Vagina (tissue), 2 donors: ENCODE data around the gene SLC7A8.
A peak's percentile ranks its signal among the peaks of the same experiment; 100 is the strongest.

Experiments used
- CTCF ChIP-seq, 3 experiments: fragments of 450-650 bp in 2 of 3; fragments of 200-600 bp in 1 of 3; sonication (generic) in 1 of 3; IDR thresholded peaks; one replicate each; pipeline ENCODE4 v1.5.1; 2017 to 2019; ENCODE audit warnings: antibody characterized with exemption in 3 of 3, mild to moderate bottlenecking in 2 of 3, moderate library complexity in 2 of 3
- POLR2A ChIP-seq, 2 donors: fragments of 450-650 bp; IDR thresholded peaks; one replicate each; pipeline ENCODE4 v1.6.1; 2017; ENCODE audit warnings: antibody characterized with exemption in 2 of 2, mild to moderate bottlenecking in 2 of 2, moderate library complexity in 2 of 2
- POLR2AphosphoS5 ChIP-seq, 2 donors: sonication (generic); formaldehyde crosslinking; IDR thresholded peaks; one replicate each; pipeline ENCODE4 v1.9.0; 2017; ENCODE audit warnings: antibody characterized with exemption in 2 of 2, mild to moderate bottlenecking in 2 of 2, low read depth in 1 of 2; ENCODE audit not compliant: insufficient read depth in 1 of 2

- TF ChIP-seq POLR2AphosphoS5 (IDR thresholded peaks at IDR 0.05; ENCODE audit: insufficient read depth in 1 of 2, low read depth in 1 of 2): peak; percentile 81 to 96
- TF ChIP-seq POLR2A (IDR thresholded peaks at IDR 0.05): peak in 1 of 2 donors; percentile 84
- TF ChIP-seq CTCF (IDR thresholded peaks at IDR 0.05): no peak
These were observed 88.0 kb downstream of the SLC7A8 start, which contains the start of gene C14orf119 for GRCh38 chr14:23095196-23096108.
